HT1080 (cell line): ENCODE data around the gene FAHD1. TPM values are rescaled to one million over a fixed set of nuclear protein-coding genes. Genes with fewer than 3 reads are reported as not detected.
A peak's percentile ranks its signal among the peaks of the same experiment; 100 is the strongest.

ENCODE experiments used
- DNase-seq: peaks from one replicate; pipeline ENCODE4 v3.0.0-alpha.2; 2015; ENCODE audit warnings: low read depth
- total RNA-seq: library from RNA; depleted of rRNA; stranded (reverse); fragments of >200 nt; shearing (Covaris generic); gene quantifications from 2 replicates; pipeline ENCODE4 v1.2.3, GENCODE V29; 2014

Gene FAHD1
- total RNA-seq, 1 experiment from 2014 or later = 81.1 TPM

DNA sequence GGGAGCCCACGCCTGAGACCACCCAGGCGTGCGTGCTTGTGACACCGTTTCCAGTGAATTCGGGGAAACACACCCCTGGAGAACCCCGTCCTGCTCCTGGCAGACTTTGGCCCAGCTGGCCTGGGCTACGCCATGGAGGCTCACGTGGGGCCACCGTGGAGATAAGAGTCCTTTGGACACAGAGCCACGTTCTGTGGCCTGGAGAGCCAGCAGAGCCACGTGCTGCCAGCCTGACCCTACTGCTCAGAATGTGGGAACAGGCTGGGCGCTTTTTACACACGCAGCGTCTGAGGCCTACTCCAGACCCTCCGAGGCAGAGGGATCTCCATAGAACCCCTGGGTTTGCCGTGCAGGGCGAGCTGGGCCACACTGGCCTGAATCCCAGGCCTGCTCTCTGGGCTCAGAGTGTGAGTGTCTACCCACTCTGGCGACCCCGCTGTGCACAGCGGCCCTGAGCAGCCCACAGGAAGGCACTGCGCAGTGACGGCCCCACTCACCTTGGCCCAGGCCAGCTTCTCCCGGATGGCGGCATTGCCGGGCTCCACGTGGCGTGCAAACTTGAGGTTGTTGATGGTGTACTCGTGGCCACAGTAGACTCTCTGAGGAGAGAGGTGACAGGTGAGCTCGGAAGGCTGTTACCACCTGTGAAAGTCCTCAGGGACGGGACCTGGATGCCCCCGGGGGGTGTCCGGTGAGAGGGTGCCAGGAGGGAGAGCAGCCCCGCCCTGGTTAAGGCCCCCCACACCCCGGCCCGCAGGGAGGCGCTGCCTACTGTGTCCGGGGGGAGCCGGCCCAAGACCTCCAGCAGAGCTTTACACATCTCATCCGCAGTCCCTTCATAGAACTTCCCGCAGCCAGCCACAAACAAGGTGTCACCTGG is 10.4 kb upstream of the FAHD1 start:
- DNase-seq = no peak

- no peak for DNase-seq
Observed at GRCh38 chr16:1817276-1817589, 9.8 kb upstream of the FAHD1 start.

GRCh38 chr16:1817716-1818115 is 9.3 kb upstream of the FAHD1 start:
- DNase-seq = no peak

DNA sequence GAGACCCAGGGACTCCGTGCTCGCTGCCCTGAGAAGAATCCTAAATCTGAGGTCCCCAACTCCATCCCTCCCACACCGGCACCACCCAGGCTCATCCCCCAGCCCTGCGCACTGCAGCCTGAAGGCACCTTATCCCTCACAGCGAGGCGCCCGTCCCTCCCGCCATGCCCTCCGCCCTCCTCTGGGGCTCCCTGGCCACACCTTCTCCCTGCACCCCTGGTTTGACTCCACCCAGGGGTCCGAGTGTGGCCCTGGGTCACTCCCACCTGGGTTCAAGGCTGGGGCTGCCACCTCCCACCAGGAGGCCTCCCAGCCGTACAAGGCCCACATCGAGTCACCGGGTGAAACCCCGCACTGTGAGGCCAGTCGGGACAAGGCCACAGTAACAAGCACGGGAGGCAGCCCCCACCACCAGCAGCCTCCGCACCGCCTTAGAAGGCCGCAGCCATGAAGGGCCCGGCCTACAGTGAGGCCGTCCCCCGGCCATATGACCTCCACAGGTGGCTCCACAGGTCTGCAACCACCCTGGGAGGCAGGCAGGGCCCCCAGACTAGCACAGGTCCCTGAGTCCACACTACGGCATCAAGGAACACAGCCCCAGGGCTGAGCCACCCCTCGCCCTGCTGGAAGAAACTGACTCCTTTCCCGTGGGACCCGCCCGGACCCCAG is 8.7 kb upstream of the FAHD1 start:
- no peak for DNase-seq

DNA sequence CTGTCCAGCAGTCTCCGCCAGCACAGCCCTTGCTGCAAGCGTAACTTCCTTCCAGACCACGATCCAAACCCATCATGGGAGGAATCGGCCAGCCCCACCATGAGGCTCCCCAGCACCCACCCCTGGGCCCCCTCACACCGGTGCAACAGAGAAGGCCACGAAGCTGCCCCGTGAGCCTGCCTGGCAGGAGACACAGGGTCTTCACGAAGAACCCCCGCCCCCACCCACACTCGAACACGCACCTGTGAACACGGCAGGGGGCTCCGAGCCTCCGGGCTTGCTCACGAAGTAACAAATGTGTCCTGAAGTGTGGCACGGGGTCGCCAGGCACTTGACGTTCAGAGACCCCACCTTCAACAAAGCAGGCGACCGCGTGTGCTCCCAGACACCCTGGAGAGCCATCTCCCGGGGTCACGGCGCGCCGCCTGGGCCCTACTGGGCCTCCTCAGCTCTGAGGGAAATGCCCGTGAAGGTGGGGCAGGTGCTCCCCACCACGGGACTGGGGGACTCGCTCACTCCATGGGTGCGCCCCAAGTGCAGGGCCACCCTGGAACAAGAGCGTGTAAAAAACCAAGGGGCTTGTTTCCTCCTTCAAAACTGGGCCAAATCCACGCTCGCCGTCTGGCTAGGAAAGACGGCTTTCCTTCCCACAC is 8.0 kb upstream of the FAHD1 start:
- no peak for DNase-seq

DNA sequence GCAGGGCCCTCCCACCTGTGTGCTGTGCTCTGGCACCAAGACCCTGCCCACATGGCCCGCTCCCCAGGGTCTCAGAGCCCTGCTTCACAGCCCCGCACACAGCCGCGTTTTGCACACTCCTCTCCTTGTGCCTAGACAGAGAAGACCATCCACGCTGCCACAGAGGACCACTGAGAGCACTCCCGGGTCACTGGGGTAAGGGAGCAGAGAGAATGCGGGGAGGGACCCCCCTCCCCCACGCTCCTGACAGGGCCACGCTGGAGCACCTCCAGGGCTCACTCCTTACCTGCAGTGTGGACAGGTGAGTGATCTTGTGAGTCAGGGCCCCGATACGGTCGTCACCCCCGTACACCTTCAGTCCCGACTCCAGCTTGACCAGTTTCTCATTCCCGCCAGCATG is 7.4 kb upstream of the FAHD1 start:
- no peak for DNase-seq

- no peak for DNase-seq
Observed at GRCh38 chr16:1820096-1820945, 6.7 kb upstream of the FAHD1 start.

- DNase-seq = no peak
Observed at GRCh38 chr16:1820946-1821290, 6.1 kb upstream of the FAHD1 start.

DNA sequence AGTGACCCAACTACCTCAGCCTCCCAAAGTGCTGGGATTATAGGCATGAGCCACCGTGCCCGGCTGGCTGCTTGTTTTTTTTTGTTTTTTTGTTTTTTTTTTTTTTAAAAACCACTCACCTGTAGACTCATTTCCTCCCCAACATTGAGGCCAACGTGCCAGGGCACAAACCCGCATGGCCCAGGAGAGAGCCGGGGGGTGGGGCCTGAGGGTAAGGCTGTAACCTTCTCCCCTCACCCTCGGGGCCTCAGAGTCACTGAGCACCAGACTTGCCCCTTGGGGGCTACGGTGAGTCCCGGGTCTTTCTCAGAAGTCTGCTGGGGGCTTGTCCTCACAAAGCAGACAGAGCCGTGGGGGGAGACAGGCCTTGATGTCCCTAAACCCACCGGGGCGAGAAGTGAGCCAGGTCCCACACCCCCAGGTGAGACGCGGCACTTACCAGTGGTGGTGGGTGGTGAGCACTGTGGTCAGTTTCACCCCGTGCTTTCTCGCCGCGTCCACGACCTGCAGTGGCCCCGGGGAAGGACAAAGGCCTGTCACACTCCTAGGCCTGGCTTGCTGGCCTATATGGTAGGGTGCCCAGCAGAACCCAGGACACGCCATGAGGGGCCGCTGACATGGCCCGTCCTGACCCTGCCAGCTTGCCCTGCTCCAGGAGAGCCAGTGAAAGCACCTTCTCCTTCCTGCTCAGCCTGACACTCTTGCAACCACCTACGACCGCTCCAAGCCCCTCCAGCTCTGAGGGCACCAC is 5.0 kb upstream of the FAHD1 start:
- DNase-seq = no peak

- no peak for DNase-seq
Observed at GRCh38 chr16:1822801-1823200, 4.2 kb upstream of the FAHD1 start.

DNA sequence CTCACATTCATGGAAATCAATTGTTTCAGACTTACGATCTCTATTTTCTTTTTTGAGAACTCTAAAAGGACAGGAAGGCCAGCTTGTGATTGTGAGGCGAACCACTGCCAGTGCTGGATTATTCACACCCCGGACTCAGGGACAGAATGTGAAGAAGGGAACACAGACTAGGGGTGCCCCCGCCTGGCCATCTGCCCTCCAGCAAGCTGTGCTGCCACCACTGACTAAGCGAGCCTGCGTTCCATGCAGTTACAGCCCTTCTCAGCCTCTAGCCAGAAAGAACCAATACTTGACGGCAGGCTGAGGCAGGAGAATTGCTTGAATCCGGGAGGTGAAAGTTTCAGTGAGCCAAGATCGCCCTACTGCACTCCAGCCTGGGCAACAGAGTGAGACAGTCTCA is 3.2 kb upstream of the FAHD1 start:
- DNase-seq = peak; percentile 73

DNA sequence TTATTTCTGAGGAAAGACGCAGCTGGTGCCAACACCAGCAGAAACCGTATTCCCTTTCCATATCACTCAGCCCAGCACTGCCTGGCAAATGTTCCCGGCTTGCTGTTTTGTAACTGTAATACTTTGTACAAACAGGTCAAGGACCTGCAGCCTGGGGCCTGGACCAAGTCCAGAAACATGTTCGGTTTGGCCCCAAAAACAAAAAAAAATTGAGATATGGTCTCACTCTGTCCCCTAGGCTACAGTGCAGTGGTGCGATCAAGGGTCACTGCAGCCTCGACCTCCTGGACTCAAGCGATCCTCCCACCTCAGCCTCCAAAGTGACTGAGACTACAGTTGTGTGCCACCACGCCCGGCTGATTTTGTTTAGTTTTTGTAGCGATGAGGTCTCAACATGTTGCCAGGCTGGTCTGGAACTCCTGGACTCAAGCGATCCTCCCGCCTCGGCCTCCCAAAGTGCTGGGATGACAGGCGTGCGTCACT is 1.6 kb upstream of the FAHD1 start:
- no peak for DNase-seq

- DNase-seq = no peak
Observed at GRCh38 chr16:1825864-1826690, 929 bp upstream of the FAHD1 start.

GRCh38 chr16:1828645-1829410 is 1.8 kb downstream of the FAHD1 start:
- no peak for DNase-seq

DNA sequence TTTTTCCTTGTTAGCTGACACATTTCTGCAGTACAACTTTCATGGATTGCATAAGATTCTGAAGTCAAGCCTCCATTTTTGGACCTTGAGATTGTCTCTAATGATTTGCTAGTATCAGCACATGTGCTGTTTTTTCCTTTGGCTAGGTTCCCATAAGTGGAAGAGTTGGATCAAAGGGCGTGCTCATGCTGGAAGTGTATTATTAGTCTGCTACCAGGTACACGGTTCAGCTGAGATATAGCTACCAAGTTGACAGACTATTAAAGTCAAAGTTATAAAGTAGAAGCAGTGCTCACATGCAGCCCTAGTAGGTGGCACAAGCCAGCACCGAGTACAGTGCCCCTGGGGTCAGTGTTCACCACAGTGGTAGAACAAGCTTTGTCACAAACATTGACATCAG is 3.2 kb downstream of the FAHD1 start:
- no peak for DNase-seq

GRCh38 chr16:1831186-1832075 is 4.4 kb downstream of the FAHD1 start:
- no peak for DNase-seq

DNA sequence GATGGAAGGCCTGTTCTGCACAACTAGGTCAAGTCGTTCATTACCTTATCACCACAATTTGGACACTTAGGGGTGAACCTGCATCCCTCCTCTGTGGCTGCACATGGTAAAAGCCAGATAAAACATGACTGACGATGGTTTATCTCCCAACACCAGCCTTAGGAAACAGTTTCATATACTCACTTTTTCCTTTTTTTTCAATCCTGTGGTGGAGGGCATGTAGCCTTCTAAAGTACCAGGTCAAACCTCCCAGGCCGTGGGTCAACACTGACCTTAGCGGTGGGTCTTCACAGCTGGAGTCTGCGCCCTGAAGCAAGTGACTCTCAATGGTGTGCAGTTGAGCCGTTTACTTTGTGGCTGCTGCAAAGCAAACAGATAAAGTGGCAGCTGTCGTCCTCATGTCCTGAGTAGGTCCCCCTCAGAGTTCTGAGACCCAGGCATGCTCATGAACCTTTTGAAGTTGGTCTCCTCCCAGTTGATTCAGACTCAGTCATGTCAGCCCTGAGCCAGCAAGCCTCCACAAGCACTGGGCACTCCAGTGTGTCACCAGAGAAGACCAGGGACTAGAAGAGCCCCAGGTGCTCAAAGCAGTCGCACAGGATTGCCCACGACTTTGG is 5.9 kb downstream of the FAHD1 start:
- DNase-seq = no peak

GRCh38 chr16:1834096-1834495 is 7.1 kb downstream of the FAHD1 start:
- DNase-seq = no peak
